GM19438 (cell line): Measurements from ENCODE around the gene KRT77.
"Not testable (repeated sequence)": the region's sequence is repeated elsewhere in the genome, so short reads cannot be mapped to it uniquely, and the experiment has no call there.

Experiments used
- ATAC-seq: cut with Tn5 transposase; IDR thresholded peaks from one replicate; pipeline ENCODE4 v1.9.1; 2021; ENCODE audit warnings: low read depth; ENCODE audit not compliant: unreplicated experiment

KRT77 gene

DNA sequence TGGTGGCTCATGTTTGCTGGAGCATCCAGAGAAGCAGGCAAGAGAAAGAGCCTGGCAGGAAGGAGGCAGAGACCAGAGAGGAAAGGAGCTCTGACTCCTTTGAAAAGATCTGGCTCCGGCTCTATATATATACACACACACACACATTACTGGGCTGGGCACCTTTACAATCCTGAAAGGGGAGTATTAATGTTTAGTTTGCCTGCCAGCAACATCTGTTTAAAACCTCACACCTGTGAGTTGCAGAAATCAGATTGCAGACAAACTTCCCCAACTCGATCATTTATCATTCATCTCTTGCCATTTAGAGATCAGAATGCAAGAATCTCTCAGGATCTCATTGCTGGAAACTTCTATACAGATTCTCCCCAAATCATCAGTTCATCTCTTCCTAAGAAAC, at the start of gene KRT77:
Gene KRT77 (minus strand): TSS at position 101 of the 400 bp plus-strand sequence. CDS start 90 bp downstream, at position 11.
- no peak for ATAC-seq

DNA sequence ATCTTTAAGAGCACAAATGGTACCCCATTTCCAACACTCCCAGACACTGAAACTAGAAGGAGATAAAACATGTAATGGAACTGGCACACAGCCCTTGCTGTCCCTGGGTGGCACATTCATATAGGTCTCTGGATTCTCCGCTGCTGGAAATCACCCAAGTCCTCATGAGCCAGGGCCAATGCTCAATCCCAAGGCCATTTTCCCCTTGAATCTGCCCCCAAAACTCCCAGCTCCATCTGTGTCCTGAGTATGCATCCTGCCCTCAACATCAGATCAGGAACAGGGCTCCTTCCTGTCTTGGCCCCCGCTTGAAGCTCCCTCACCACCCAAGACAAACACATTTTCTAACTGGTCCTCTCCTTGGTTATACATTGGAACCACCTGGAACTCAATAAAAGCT, 49.2 kb upstream of the KRT77 start:
- no peak for ATAC-seq

DNA sequence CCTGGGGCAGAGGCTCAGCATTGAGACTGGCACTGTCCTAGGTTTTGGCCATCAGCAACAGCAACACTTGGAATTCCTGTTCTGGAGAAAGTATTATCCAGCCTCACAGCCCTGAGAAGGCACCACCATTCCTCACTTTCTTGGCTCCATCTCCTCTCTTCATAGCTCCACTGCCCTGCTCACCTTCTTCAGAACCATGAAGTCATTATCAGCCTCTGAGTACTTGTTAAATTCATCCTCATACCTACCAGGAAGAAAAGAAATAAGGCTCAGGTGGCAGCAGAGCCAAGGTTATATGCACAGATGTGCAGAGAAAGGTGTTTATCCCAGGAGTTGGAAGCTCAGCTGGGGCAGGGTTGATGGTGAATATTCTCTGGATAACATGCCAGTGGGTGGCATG, 48.5 kb upstream of the KRT77 start:
- no peak for ATAC-seq

DNA sequence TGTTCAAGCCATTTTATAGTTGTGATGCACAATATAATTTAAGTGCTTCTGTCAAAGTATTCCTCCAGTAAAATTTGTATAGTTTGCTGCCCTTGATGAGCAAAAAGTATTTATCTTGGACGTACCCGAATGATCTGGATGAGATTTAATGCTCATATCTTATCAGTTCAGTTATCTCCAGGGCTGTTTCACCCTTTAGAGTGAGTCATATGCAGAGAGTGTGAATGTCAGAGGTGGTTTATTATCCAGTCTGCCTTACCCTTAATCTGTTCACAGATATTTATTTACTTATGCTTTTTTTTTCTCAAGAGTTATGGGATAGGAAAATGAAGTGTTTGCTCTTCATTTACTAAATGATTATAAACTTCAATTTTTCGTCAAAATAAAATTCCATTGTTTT, 47.2 kb upstream of the KRT77 start:
- ATAC-seq, result not testable (repeated sequence)

DNA sequence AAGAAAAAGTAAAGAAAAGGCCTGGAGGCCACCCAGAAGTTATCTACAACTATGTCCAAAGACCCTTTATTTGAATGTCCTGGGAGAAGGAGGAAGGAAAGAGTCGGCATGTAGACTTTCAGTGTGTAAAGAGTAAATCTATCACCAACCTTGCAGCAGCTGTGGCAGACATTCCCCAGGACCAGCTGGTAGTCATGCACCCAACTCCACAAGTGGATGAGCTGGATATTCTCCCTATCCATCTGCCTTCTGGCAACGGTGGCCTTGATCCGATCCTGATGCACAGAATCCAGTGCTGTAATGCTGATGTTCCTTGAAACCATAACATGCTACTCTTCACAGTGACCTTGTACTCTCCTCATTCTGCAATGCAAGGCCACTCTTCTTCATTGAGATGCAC, 46.5 kb upstream of the KRT77 start:
- no peak for ATAC-seq

DNA sequence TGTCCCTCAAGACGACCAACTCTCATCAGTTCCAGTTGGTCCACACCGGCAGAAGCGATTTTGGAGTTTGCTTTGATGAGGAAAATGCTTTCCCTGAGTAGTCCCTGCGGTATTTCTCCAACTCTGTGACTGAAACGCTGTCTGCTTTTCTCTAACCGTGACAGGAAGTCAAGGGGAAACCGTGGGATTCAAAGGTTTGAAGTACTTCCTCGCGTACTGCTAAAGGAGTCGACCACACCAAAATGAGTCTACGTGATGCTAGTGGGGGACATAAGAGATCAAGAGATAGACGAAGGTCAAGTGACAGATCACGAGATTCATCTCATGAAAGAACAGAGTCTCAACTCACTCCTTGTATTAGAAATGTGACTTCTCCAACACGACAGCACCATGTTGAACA, 45.3 kb upstream of the KRT77 start:
- no peak for ATAC-seq

DNA sequence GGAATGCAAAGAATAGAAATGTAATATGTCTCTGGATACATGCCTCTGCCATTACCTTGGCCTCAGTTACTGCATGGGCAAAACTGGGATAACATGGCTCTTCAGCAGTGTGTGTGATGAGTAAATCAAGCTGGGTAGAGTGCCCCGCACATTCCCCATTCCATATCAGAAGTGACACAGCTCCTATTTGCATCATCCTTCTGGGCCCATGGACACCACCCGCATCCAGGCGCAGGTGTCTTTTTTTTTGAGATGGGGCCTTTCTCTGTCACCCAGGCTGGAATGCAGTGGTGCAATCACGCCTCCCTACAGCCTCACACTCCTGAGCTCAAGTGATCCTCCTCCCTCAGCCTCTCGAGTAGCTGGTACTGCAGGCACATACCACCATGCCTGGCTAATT, 42.2 kb upstream of the KRT77 start:
- no peak for ATAC-seq

DNA sequence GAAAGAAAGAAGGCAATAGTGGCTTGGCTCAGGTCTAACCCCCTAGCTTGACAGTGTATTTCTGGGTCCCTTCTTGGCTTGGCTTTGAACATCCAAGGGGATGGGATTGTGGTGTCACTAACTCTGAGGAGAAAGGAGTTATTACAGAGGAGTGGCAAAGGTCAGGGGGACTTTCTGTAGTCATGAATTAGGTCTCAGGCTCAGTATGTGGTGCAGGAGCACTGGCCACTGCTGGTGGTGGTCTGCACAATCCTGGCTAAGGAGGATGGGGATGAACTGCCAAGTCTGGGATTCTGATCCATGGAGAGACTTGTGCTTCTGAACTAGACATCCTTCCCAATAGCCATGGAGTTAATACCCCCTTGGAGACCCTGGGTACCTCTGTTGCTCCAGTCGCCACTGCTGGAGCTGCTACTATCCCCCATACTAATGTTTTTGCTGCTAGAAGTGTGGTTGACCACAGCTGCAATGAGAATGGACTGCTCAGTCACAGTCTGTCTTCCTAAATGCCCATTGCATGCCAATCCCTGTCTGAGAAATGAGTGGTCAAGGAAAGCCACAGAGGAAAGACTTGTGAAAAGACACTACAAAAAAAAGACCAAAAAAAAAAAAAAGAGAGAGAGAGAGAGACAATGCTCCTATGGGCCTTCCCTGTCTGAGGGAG, 41.3 kb upstream of the KRT77 start:
- ATAC-seq, result no peak

DNA sequence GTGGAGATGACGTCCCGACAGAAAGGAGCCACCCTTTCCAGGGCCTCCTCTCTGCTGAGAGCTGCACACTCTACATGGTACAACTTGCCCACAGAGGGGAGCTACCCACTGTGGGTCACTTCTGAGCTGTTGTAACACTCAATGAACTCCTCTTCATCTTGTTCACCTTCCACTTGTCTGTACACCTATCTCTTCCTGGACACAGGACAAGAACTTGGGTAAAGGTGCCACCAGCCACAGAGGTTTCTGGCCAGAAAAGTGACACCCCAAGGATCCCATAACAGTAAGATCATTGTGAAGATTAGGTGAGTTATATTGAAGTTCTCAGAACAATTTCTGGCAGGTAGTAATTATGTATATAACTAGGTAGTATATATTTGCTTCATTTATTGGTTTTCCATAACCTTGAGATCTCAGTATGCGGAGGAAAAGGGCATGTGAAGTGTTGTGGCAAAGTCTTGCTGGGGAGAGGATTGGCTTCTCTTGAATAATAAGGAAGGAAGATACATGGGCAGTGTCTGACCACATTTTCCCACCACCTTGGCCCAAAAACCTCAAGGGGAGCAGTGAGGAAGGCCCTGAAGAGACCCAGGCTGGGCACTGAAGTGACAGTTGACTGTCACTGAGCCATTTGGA, 39.6 kb upstream of the KRT77 start:
- no peak for ATAC-seq

DNA sequence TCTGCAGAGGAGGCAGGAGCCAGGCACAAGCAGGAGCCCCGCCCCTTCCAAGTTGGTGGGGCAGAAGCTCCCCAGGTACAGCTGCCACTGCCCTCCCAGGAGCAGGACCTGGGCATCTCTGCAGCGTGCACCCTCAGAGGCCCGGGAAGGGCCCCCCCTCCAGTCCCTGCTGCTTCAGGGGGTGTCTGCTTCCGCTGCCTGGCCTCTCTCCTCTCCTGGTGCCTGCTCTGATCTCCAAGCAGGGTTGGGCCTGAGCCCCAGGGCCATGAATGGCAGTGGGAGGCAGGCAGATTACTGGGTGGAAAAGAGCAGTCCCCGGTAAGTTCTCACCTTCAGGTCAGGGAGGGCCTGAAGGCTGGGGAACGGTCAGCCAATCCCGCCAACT, 38.9 kb upstream of the KRT77 start:
- no peak for ATAC-seq

DNA sequence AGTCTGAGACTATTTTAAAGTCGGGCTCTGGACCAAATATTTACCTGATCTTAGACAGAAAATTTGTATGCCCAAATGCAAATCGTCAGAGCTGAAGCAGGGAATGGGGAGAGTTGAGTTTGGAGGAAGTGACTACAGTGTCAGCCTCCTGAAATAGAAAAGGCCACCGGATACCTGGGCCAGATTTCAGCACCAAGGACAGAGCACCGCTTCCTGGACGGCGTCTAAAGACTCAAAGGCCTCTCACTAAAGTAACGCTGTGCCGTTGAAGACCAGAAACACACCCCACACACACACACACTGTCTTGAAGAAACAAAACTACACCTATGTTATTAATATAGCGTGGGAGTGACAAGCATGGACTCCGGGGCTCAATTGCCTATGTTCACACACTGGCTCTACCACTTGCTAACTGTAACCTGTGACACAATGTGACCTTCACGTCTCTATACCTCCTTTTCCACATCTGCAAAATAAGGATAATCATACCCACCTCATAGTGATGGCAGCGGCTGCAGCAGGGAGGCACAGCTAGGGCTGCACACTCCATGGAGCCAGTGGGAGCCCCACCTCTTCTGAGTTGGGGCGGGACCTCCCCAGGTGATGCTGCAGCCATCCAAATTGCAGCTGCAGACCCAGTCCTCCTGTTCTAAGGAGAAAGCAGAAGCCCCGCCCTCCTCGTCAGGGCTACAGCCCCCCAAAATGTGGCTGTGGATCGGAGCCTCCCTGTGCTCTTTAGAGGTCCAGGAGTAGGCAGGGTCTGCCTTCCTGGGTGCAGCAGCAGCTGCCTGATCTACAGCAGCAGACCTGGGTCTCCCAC, 38.3 kb upstream of the KRT77 start:
- no peak for ATAC-seq

DNA sequence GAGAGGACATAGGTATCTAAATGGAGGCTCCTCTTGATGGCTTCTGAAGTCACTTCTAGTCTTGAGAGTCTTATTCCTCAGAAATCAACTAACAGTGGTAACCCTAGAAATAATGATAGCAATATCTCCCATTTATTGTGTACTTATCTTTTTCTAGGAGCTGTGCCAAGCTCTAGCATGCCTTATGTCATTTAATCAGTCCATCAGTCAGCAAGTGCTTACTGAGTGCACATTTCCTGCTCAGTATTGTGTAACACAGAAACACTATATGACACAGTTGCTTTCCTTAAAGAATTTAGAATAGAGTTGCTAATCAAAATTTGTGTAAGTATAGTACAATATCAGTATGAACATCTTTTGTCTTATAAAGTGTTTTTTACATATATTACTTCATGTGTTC, 37.3 kb upstream of the KRT77 start:
- ATAC-seq, result no peak

DNA sequence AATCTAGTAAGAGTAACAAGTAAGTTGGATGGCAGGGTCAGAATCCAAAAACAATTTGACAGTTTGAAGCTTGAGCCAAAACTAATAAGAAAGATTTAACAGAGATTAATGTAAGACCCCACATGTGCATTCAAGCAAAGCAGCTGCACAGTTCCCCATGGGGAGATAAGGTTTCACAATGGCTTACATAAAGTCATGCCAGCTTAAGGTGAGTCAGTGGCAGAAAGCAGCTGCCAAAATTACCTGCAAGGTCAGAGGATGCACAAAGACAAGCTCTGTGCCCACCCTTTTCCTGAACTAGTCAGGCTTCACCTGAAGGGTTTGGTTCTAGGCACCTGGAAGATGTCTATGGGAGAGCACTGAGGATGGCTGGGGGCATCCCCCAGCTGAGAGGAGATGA, 36.6 kb upstream of the KRT77 start:
- no peak for ATAC-seq

DNA sequence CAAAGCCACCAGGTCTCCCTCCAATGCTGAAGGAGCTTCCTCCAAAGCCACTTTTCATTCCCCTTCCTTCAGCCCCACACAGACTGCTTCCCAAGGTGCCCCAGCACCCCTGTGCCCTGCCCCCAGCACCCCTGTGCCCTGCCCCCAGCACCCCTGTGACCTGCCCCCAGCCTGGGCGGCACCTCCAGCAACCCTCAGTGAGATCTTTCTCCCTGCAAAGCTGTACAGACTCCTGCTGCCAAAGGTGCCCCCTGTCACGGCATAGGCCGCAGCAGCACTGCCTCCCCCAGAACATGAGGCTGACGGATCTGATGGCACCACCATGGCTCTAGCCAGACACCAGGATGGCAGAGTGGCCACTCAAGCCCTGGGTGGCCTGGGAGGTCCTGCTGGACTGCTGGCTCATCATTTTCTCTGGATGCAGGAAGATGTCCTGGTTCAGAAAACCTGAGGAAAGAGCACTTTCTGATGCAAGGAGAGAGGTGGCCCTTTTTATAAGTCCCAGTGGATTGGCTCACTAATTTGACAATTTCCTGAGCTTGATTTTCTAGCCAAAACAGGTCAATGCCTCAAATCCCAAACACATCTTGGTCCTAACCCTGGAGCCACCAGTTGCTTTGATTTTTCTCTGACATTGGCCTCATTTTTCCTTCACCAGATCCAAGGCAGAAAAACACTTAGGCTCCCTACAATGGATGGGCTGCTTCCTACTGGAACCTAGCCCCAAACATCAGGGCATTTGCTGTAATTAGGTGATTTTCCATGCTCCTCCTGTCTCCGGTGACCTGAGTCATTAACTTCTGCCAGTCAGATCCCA, 32.7 kb upstream of the KRT77 start:
- ATAC-seq, result no peak

DNA sequence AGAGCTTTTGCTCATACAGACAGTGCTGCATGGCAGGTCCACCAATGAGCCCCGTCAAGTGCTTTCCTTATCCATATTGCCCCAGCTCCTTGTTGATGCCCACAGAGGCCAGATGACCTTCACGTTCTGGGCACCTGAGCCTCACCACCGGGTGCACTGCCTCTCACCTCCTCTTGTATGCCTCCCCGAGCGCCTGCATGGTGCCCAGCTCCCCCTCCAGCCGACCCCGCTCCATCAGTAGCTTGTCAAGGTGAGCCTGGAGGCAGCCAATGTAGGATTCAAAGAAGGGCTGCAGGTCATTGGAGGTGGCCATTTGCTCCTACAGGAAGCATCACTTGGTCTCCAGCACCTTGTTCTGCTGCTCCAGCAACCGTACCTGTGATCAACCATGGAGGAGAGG, 31.8 kb upstream of the KRT77 start:
- no peak for ATAC-seq

DNA sequence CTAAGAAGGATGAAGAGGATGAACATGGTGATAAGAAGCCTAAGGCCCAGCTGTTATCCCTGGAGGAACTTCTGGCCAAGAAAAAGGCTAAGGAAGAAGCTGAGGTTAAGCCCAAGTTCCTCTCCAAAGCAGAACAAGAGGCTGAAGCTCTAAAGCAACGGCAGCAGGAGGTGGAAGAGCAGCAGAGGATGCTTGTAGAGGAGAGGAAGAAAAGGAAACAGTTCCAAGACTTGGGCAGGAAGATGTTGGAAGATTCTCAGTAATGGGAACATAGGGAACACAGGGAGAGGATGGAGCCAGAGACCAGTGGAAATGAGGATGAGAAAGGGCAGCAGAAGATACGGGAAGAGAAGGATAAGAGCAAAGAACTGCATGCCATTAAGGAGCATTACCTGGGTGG, 27.5 kb upstream of the KRT77 start:
- no peak for ATAC-seq

DNA sequence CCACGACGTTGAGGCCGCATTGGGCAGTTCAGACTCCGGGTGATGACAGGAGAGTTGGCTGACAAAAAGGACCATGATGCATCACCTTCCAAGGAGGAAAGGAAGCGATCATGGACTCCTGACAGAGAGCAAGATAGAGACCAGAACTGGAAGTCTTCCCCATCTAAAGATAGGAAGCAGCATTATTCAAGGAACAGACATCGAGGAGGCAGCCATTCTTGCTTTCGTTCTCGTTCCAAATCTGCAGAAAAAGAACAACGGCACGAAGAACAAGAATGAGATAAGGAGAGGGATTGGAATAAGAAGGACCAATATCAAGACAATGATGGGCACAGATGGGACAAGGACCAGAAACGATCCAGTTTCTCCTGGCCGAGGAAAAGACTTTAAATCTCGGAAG, 27.1 kb upstream of the KRT77 start:
- ATAC-seq, result no peak

DNA sequence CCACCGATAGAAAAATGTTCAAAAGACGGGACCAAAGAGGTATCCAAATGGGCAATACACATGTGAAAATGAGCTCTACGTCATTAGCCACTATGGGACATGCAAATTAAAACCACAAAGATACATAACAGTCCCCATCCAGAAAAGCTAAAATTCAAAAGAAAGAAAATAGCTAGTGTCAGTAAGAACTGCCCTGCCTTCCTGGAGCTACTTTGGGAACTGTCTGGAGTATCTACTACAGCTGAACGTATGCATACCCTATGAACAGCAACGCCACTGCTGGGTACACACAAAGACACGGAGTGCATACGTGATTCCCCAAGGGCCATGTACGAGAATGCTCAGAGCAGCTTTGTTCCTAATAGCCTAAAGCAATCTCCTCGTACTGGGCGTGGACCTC, 25.8 kb upstream of the KRT77 start:
- no peak for ATAC-seq

DNA sequence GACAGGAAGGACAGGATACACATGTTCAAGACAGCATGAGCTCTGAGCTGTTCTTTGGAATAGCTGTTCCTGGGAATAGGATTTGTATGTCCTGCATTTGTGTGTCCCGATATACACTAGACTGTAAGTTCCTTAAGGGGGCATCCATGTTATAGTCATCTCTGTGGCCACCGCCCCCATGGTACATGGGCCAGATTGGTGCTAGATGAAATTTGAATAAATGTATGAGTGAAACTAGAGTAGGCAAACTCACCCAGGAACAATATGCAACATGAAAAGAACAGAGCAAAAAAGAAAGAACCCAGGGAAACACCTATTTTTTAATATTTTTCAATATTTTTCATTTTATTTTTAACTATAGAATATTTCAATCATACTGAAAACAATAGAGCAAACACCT, 25.1 kb upstream of the KRT77 start:
- ATAC-seq, result no peak

DNA sequence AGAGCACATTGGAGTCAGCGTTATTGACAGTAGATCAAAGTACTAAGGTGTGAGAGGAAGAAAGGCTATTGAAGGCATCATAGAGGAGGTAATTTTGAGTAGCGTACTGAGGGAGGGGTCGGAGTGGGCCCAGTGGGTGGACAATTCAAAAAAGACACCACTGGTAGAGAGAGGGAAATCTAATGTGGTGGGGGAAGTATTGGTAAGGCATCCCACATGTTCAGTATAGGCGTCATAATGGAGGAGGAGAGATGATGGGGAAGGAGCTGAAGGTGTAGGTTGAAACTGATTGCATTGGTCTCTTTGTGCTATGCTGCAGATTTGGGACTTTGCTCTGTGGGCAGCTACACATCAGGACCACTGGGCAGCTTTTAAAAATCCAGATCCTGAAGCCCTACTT, 23.7 kb upstream of the KRT77 start:
- no peak for ATAC-seq

DNA sequence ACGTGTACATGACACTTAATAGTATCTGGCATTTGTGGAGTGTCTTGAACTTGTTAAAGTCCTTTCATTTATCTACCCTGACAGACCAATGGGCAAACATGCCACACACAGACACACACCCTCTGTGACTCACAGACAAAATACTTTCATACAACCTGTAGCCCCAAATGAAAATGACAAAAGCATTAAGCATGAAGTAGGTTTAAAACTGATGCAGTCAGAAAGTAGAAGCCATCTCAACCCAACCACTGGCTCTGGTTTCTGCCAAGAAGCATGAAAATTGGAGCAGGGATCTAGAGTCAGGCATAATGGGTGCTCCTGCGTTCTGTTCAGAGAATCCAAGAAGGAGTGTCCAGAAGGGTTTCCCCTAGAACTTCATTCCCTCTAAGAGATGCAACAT, 23.1 kb upstream of the KRT77 start:
- no peak for ATAC-seq
